ENCODE measurements around the gene RNF144A.

Gene RNF144A

GRCh38 chr2:6909431-6910385, 7.5 kb upstream of the RNF144A start:
- DNase-seq: no peak

GRCh38 chr2:6911721-6912120, 5.5 kb upstream of the RNF144A start:
- DNase-seq: no peak

GRCh38 chr2:6913415-6914157, 3.6 kb upstream of the RNF144A start:
- DNase-seq: no peak

DNA sequence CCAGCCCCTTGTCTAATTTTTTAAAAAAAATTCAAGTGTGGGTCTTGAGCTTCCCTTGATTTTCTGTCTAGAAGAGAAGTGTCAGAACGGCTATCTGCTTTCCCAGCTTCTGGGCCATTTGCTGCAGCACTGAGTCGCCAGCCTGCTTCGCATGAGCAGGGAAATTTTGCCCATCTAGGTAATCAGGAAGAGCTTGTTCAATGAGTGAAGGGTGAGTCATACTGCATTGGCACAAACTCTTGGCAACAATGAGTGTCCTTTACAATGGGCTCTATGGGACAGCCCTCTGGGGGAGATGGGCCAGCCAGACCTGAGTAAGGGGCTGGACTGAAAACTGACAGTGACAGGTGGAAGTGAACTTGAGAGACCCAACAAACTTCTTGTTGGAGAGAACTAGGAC, 2.4 kb upstream of the RNF144A start:
- DNase-seq: no peak

DNA sequence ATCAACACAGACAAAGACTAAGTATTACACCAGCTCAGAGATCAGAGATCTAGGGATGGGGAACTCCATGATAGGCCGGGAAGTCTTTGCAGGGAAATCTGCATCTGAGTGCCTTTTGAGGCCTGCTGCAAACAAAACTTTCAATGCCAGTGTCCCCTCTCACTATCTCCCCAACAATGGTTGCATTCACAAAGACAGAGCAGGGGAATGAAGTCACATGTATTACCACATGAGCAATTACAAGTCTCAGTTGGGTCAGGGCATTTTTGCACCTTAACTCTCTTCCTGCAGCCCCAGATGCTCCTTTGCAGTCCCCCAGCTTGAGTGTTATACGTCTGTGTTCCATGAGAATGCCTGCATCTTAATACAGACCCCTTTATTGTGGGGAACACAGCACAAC, 1.8 kb upstream of the RNF144A start:
- DNase-seq: no peak

DNA sequence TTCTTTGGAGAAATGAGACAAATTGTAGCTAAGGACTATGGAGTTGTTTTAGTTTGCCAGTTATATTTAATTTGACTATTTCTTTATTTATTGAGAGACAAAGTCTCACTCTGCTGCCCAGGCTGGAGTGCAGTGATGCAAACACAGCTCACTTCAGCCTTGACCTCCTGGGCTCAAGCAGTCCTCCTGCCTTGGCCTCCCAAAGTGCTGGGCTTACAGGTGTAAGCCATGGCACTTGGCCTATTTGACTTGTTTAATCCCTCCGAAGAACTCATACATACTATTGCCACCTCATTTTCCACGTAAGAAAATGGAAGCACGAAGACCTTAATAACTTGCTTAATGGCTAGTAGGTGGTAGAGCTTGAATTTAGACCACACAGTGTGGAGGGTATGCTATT, 988 bp upstream of the RNF144A start:
- DNase-seq: no peak

DNA sequence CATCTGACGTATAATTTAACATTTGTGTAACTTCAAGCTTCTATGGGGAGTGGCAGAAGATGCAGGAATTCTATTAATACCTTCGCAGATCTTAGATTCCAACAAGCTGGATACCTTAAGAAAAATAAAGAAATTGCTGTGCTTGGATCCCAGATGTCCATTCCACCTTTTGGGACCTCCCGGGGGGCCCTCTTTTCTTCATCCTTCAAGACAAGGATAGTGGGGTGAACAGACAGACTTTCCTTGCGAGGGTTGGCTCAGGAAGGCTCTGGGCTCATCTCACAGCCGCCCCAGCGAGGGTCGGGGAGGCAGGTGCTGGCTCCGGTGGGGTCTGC, 509 bp upstream of the RNF144A start:
- DNase-seq: no peak

DNA sequence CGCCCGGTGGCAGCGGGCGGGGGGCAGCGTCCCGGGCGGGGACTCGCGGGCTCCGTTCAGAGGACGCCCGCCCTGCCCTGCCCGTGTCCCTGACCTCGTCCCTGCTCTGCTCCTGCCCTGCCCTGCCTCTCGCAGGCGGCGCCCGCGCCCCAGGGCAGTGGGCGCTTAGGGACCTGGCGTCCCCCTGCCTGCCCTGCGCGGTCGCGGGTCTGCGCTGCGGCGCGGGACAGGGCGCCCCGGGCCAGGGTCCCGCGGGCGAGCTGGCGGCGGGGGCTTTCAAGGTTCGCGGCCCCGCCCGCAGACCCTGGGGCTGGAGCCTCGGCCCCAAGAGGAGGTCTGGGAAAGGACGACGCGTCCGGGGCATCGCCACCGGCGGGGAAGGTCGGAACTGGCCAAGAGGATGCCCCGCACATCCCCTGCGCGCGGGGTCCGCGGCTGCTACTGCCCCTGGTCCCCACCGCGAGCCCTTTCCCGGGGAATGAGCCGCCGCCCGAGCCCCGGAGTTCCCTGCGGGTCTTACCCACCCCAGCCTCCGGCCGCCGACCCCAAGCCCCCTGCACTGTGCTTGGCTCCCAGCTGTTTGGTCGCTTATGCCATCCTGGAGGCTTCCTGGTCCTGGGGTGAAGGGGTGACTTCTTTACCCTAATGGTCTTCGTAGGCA, 679 bp downstream of the RNF144A start:
- DNase-seq: no peak

DNA sequence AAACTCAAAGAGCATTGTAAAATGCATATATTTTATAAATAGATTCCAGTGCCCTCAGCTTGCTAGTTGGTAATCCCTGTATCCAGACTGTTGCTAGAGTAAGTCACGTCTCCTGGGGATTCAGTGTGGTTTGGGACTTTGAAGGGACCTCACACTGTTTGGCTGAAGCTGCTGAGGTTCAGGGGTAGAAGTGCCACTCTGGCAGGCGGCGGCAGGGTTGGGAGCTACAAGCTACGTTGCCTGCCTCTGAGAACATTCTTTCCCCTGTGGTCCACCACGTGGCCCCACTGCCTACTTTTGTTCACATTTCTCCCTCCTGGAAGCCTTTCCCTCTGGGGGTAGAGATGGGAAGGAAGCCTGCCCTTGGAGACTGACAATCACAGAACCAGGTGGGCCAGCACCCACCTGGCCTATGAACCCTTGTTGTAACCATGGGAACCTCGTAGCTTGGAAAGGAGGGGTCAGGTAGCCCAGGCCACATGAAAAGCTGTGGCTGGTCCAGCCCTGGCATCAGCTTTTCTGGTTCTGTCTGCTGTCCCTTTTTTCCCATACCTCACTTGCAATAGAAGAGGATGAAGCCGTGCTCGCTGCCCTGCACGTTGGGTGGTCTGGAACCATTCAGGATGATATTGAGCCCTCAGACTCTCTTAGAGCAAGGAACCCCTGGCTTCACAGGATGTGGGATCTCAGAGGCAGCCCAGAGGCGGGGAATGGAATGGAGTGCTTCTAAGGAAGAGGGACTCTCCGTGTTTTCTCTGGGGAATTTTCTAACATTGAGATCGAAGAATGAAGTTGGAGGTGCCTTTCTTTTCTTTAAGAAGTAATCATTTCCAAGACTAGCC, 2.9 kb downstream of the RNF144A start:
- DNase-seq: no peak

GRCh38 chr2:6920743-6921064, 3.5 kb downstream of the RNF144A start:
- no peak for DNase-seq

DNA sequence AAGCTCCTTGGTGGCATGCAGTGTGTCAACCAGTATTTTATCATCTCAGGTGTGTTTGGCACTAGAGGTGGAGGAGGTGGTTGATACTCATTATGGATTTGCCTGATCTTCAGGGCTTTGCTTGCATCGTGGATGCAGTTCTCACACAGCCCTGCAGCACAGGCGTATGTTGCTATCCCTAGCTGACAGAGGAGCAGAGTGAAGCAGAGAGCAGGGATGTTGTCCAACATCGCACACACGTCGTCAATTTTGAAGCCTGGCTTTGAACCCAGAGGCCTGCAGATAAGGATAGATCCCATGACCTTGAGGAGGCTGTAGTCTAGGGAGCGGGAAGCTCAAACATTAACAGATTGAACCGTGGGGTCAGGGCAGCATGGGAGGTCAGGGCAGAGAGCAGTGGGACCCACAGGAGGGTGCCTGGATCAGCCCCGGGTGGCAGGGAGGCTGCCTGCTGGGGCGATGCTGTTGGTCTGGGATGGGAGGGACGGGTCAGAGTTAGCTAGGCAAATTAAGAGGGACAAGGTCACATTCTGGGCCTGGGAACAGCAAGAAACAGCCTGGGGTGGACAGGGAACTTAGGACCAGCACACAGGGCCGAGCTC, 4.2 kb downstream of the RNF144A start:
- DNase-seq: no peak

- DNase-seq: no peak
These were observed 5.0 kb downstream of the RNF144A start for GRCh38 chr2:6922201-6922656.

DNA sequence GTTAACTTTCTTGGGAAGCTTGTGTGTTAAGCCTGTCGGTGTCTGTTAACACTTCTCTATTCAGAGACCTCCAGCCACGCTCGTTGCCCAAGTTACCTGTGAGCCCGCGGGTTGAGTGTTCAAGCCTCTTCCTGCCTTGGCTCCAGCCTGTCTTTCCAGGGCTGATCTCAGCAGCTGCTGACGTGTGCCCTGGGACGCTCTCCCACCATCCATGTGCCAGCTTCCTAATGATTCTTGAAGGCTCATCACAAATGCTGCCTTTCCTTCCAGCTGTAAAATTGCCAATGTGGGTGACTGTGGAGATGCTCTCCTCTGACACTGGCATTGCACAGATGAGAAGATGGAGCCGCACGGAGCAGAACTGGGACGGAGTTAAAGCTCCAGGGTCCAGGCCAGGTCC, 6.1 kb downstream of the RNF144A start:
- no peak for DNase-seq

DNA sequence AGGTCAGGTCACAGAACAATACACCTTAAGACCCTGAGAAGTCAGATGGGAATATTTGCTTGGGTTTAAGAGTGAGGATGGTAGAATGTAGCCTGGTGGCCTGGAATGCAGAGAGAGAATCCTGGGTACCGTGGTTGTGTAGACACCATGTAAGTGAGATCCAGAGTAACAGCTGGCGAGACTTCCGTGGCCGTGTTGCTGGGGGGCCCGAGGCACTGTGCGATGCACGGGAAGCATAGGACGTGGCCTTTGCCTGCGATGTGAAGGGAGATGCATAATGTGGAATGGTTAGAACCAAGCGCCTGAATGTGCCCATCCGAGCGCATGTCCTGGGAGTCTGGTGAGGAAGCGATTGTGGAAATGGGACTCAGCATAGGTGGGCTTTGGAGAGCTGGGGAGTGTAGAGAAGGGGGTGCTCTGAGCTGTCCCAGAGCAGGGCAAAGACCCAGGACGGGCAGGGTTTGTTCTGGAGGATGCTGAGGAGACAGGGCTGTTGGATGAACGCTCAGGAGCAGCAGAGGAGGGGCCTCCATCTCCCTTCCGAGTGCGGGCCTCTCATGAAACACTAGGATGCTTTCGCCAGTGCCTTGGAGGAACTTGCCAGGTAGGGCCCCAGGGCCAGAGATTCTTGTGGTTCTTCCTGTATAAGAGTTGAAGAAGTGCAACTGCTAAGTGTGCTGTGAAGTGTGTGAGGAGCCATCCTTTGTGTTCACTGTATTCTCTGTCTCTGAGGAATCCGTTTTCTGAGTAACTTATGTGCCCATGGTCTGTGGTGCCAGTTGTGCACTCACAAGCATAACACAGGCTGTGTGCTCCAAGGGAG, 7.1 kb downstream of the RNF144A start:
- no peak for DNase-seq

GRCh38 chr2:6924924-6925409, 7.8 kb downstream of the RNF144A start:
- no peak for DNase-seq

DNA sequence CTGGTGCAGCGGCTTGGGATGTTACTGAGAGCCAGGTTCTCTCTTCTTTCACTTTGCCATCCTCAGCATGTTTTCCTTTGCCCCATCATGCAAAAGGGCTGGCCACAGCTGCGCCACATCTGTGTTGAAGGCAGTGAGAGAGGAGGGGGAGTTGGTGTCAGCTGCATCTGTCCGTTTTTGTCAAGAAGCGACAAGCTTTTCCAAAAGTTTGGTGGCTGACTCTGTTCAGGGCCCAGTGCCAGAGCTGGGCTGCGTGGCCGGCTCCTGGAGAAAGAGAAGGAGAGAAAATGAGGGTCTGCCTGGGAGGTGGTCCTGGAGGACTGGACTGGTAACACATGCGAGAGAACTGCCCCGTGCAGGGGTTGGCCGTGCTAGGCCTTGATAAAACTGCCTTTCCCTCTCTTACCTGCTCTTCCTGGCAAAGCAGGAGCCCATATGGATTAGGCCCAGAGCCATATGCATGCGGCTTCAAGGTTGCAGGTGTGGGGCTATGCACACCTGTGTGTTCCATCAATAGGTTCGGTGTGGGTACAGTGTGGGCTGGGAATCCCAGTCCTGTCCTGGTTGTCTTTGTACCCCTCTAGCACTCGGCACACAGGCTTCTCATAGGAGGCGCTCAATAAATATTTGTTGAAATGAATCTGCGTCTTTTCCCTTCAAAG, 9.0 kb downstream of the RNF144A start:
- no peak for DNase-seq

DNA sequence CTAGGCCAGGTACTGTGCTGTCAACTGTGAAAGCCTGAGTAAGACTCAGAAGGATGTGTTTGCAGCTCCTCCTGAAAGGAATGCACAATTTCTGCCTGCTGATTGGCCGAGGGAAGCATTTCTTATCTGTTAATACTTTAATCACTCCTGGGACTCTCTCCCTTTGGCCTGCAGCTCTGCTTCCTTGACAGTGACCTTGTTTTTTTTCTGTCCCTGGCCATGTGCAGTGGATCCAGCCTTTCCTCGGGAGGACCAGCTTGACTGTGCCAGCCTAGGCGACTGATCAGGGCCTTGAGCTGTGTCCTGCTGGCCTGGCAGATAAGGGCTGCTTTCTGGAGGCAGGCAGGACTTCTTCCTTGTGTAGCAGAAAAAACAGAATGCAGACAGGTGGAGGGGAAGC, 10.0 kb downstream of the RNF144A start:
- DNase-seq: no peak

- DNase-seq: no peak
These were observed 10.5 kb downstream of the RNF144A start for GRCh38 chr2:6927753-6928152.

DNA sequence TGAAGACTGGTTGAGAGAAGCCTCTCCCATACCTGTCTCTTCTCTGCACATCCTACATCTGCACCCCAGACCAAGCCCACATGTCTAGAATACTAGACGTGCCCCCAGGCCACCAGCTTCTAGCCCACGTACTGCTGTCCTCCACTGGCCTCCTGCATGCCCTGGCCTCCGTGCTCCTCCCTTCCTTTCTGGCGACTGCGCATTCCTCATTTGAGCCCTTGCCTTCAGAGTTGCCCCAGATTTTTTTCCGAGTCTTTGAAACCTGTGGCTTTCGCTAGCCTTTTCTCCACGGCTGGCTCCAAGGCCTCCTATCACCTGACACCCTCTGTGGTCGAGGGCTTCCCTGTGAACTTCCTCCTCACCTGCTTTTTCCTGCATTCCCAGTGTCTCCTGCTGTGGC, 11.2 kb downstream of the RNF144A start:
- no peak for DNase-seq

DNA sequence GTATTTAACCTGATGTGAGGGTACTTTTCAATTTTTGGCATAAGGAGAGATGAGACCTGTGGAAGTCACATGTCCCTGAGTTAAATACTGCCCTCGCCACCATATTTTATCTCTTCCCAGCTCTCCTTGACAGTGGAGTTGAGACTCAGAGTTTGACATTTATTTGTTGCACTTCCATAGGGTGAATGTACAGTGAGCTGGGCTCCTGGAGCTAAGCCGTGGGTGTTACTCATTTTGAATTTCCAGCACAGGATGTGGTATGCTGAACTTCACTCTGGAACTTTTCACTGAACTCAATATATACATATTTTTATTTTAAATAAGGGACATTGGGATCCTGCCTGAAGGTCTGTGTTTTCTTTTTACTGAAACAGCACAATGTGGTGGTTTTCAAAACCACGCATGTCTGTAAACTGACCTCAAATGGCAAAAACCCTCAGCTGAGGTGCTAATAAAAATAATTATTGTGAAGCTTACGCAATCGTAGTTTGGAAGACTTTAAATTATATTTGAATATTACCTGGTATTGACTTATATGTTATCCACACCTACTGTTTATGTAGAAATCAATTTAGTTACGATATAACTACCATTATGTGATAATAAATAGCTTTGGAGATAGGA, 12.1 kb downstream of the RNF144A start:
- DNase-seq: no peak

Data from NCI-H1092 (cell line).